GM23338 (cell line): ENCODE data around the gene NAA30. TPM values are rescaled to one million over a fixed set of nuclear protein-coding genes. Genes with fewer than 3 reads are reported as not detected.

ENCODE experiments used
- ATAC-seq: fragments of 200-7000 bp; cut with Tn5 transposase; 3 replicates; pipeline ENCODE4 v1.9.1; 2020
- DNase-seq: peaks from one replicate; pipeline ENCODE4 v3.0.0-alpha.2; 2015; ENCODE audit warnings: low spot score
- H2AFZ ChIP-seq: fragments of 200-600 bp; sonication (generic); 2 replicates; pipeline ENCODE4 v1.8.0; 2016; ENCODE audit warnings: antibody characterized with exemption, mild to moderate bottlenecking, moderate library complexity
- H3F3A ChIP-seq: fragments of 200-600 bp; sonication (generic); replicated peaks from 2 replicates; pipeline ENCODE4 v1.8.0; 2017; ENCODE audit warnings: antibody characterized with exemption, mixed run types, low read depth
- H3K27ac ChIP-seq: fragments of 200-600 bp; sonication (generic); 2 replicates; pipeline ENCODE4 v1.6.1; 2016; ENCODE audit warnings: low read depth
- H3K27me3 ChIP-seq: fragments of 200-600 bp; sonication (generic); 2 replicates; pipeline ENCODE4 v1.8.0; 2016; ENCODE audit warnings: mild to moderate bottlenecking, mixed run types, moderate library complexity; ENCODE audit not compliant: insufficient read depth
- H3K36me3 ChIP-seq: fragments of 200-600 bp; sonication (generic); 2 replicates; pipeline ENCODE4 v1.8.0; 2016; ENCODE audit warnings: mild to moderate bottlenecking; ENCODE audit not compliant: insufficient read depth
- H3K4me1 ChIP-seq: fragments of 200-600 bp; sonication (generic); 2 replicates; pipeline ENCODE4 v1.8.0; 2016; ENCODE audit warnings: mild to moderate bottlenecking, moderate library complexity; ENCODE audit not compliant: insufficient read depth
- H3K4me2 ChIP-seq: fragments of 200-600 bp; sonication (generic); 2 replicates; pipeline ENCODE4 v1.7.1; 2017; ENCODE audit warnings: mixed run types
- H3K4me3 ChIP-seq: fragments of 200-600 bp; sonication (generic); 2 replicates; pipeline ENCODE4 v1.6.1; 2016; ENCODE audit warnings: mixed run types
- H3K79me2 ChIP-seq: fragments of 200-600 bp; sonication (generic); replicated peaks from 2 replicates; pipeline ENCODE4 v1.8.0; 2017; ENCODE audit warnings: mild to moderate bottlenecking; ENCODE audit not compliant: insufficient read depth
- H3K9me2 ChIP-seq: fragments of 200-600 bp; sonication (generic); 2 replicates; pipeline ENCODE4 v1.8.0; 2017; ENCODE audit not compliant: insufficient read depth
- H4K20me1 ChIP-seq: fragments of 200-600 bp; sonication (generic); replicated peaks from 2 replicates; pipeline ENCODE4 v1.8.0; 2017; ENCODE audit warnings: mild to moderate bottlenecking; ENCODE audit not compliant: insufficient read depth
- H3K27ac Mint-ChIP-seq: 2 replicates; pipeline ENCODE4 v1.8.0; 2020; ENCODE audit warnings: inconsistent platforms, mild to moderate bottlenecking, moderate library complexity, mixed read lengths
- H3K27me3 Mint-ChIP-seq: 3 replicates; pipeline ENCODE4 v1.8.0; 2022; ENCODE audit warnings: low read depth, mild to moderate bottlenecking, moderate library complexity, mixed read lengths, inconsistent platforms; ENCODE audit not compliant: insufficient read depth, poor library complexity
- H3K36me3 Mint-ChIP-seq: 3 replicates; pipeline ENCODE4 v1.8.0; 2021; ENCODE audit warnings: low read depth, mild to moderate bottlenecking, inconsistent platforms, moderate library complexity, mixed read lengths
- H3K4me1 Mint-ChIP-seq: 3 replicates; pipeline ENCODE4 v1.8.0; 2020; ENCODE audit warnings: mild to moderate bottlenecking, inconsistent platforms, mixed read lengths
- H3K4me3 Mint-ChIP-seq: 3 replicates; pipeline ENCODE4 v1.8.0; 2021; ENCODE audit warnings: moderate library complexity, mild to moderate bottlenecking, inconsistent platforms, mixed read lengths
- H3K9me3 Mint-ChIP-seq: 3 replicates; pipeline ENCODE4 v1.8.0; 2020; ENCODE audit warnings: moderate library complexity, mild to moderate bottlenecking, inconsistent platforms, mixed read lengths
- CREB1 ChIP-seq: fragments of 250-450 bp; sonication (Bioruptor Pico); IDR thresholded peaks from 2 replicates; pipeline ENCODE4 v1.5.0; 2020; ENCODE audit warnings: low read depth, mild to moderate bottlenecking, moderate library complexity
- ETS1 ChIP-seq: IDR thresholded peaks from 2 replicates; pipeline ENCODE4 v1.6.1; 2016; ENCODE audit warnings: antibody characterized with exemption
- EZH2phosphoT487 ChIP-seq: fragments of 200-600 bp; sonication (generic); IDR thresholded peaks from one replicate; pipeline ENCODE4 v1.8.1; 2018; ENCODE audit warnings: antibody characterized with exemption; ENCODE audit not compliant: unreplicated experiment
- REST ChIP-seq: IDR thresholded peaks from one replicate; pipeline ENCODE4 v1.6.1; 2018; ENCODE audit warnings: antibody characterized with exemption; ENCODE audit not compliant: unreplicated experiment
- STAT1 ChIP-seq: IDR thresholded peaks from one replicate; pipeline ENCODE4 v1.6.1; 2016; ENCODE audit warnings: antibody characterized with exemption; ENCODE audit not compliant: unreplicated experiment
- ZNF114 ChIP-seq: fragments of 250-450 bp; sonication (Bioruptor Pico); IDR thresholded peaks from 2 replicates; pipeline ENCODE4 v1.5.0; 2020; ENCODE audit warnings: mild to moderate bottlenecking, moderate library complexity
- ZNF331 ChIP-seq: fragments of 250-450 bp; sonication (Bioruptor Pico); IDR thresholded peaks from 2 replicates; pipeline ENCODE4 v1.5.0; 2020; ENCODE audit warnings: low read depth, mild to moderate bottlenecking, moderate library complexity
- ZNF462 ChIP-seq: fragments of 250-450 bp; sonication (Bioruptor Pico); IDR thresholded peaks from 2 replicates; pipeline ENCODE4 v1.5.0; 2020; ENCODE audit warnings: mild to moderate bottlenecking, moderate library complexity
- polyA plus RNA-seq: library from polyadenylated mRNA; unstranded; fragments of >200 nt; fragmentation: Nextera tagmentation; extraction: Ambion mirVana; gene quantifications from 2 replicates; pipeline ENCODE4 v1.2.1, GENCODE V29; 2016
- total RNA-seq: library from RNA; depleted of rRNA; stranded (reverse); fragments of >200 nt; shearing (Covaris generic); gene quantifications from 2 replicates; pipeline ENCODE4 v1.2.3, GENCODE V29; 2014

The NAA30 gene
- total and polyA plus RNA-seq, 2 experiments from 2014 or later: 7.5 to 27.1 TPM

- TF ChIP-seq ZNF462 (CRISPR knock-in tag) (no peak), EZH2phosphoT487 (no peak), STAT1 (no peak), CREB1 (CRISPR knock-in tag) (no peak), ETS1 (no peak), ZNF331 (CRISPR knock-in tag) (no peak)
These were observed 26.8 kb downstream of the NAA30 start (continued) for GRCh38 chr14:57417228-57417627.

GRCh38 chr14:57418999-57419398 is 28.6 kb downstream of the NAA30 start:
- Mint-ChIP-seq H3K27ac (no peak overlapping the region), H3K4me1 (peaks cover 2% of the 10 kb centered on the region; the same call in 1 of the 3 replicates), H3K4me3 (no peak overlapping the region), H3K9me3 (no peaks in the 10 kb centered on the region), H3K27me3 (peaks cover 2% of the 10 kb centered on the region), H3K36me3 (no peaks in the 10 kb centered on the region)
- H4K20me1 ChIP-seq: no peaks in the 10 kb centered on the region
- no peak overlapping the region for H3K27ac ChIP-seq
- H3K27me3 ChIP-seq: no peaks in the 10 kb centered on the region
- H2AFZ ChIP-seq: no peak overlapping the region
- H3K4me3 ChIP-seq: no peak overlapping the region
- H3K36me3 ChIP-seq: no peaks in the 10 kb centered on the region
- DNase-seq (no peak), ATAC-seq (no peak)
- H3K4me1 ChIP-seq: no peaks in the 10 kb centered on the region
- TF ChIP-seq EZH2phosphoT487: no peak
- no peak for TF ChIP-seq ZNF114
- TF ChIP-seq REST: no peak
- TF ChIP-seq CREB1 (CRISPR knock-in tag): no peak
- H3K79me2 ChIP-seq: no peaks in the 10 kb centered on the region
- H3F3A ChIP-seq: no peaks in the 10 kb centered on the region
- no peaks in the 10 kb centered on the region for H3K9me2 ChIP-seq
- H3K4me2 ChIP-seq: no peak overlapping the region
